Urinary bladder (tissue), 4 donors: ENCODE measurements around the gene SNAI3. TPM values are rescaled to one million over a fixed set of nuclear protein-coding genes. Genes with fewer than 3 reads are reported as not detected.
A peak's percentile ranks its signal among the peaks of the same experiment; 100 is the strongest.

Experiments
- DNase-seq: peaks from one replicate; pipeline ENCODE4 v3.0.0-alpha.2; 2015; ENCODE audit errors: extremely low spot score
- H3K27ac ChIP-seq: one replicate; pipeline ENCODE4 v1.5.1; 2013; ENCODE audit warnings: low read depth, mild to moderate bottlenecking, moderate library complexity
- H3K36me3 ChIP-seq: one replicate; pipeline ENCODE4 v1.6.1; 2013; ENCODE audit warnings: mild to moderate bottlenecking, moderate library complexity; ENCODE audit not compliant: insufficient read depth
- H3K4me1 ChIP-seq: one replicate; pipeline ENCODE4 v1.6.1; 2013; ENCODE audit warnings: mild to moderate bottlenecking, moderate library complexity; ENCODE audit not compliant: insufficient read depth
- H3K4me3 ChIP-seq: one replicate; pipeline ENCODE4 v1.5.1; 2013; ENCODE audit warnings: low read depth, low read length
- WGBS: extraction: QIAGEN DNeasy Blood & Tissue Kit; methylation state at CpG from one replicate; pipeline ENCODE4 v1.1.7; 2013; 5-methylcytosine and 5-hydroxymethylcytosine counted together
- polyA plus RNA-seq: library from polyadenylated mRNA; stranded (reverse); fragments of 200-250 nt; gene quantifications from one replicate; pipeline ENCODE4 v1.2.3, GENCODE V29; 2013
- total RNA-seq: library from RNA; depleted of rRNA; stranded (reverse); fragments of >200 nt; gene quantifications from one replicate; pipeline ENCODE4 v1.2.3, GENCODE V29; 2014
- donor health status: healthy with polysubstance abuse.
- donor health status: healthy.

SNAI3 gene
- total RNA-seq, result not detected
- polyA plus RNA-seq, result 0.82 TPM

- H3K36me3 ChIP-seq, result no peaks in the 10 kb centered on the region
- H3K4me3 ChIP-seq, result peak within 1 kb of the TSS; percentile 51
- peak within 1 kb of the TSS; percentile 44 for H3K27ac ChIP-seq
- H3K4me1 ChIP-seq, result no peaks in the 10 kb centered on the region
- no peak for DNase-seq
- WGBS, result 6% methylated on average over 65 of the region's 65 CpGs
These were observed at the start of gene SNAI3 for GRCh38 chr16:88686439-88687253. SNAI3 (minus strand) TSS chr16:88686507; CDS start chr16:88686406, 101 bp downstream.

GRCh38 chr16:88736088-88736487, 49.8 kb upstream of the SNAI3 start:
- no peak overlapping the region for H3K4me3 ChIP-seq
- no peak for DNase-seq
- no peaks in the 10 kb centered on the region for H3K36me3 ChIP-seq
- 93% methylated on average over 21 of the region's 21 CpGs for WGBS
- H3K4me1 ChIP-seq, result no peaks in the 10 kb centered on the region
- H3K27ac ChIP-seq, result no peak overlapping the region

GRCh38 chr16:88735616-88736015, 49.3 kb upstream of the SNAI3 start:
- 90% methylated on average over 10 of the region's 10 CpGs for WGBS
- H3K4me1 ChIP-seq, result no peaks in the 10 kb centered on the region
- no peaks in the 10 kb centered on the region for H3K36me3 ChIP-seq
- DNase-seq, result no peak
- H3K4me3 ChIP-seq, result no peak overlapping the region
- no peak overlapping the region for H3K27ac ChIP-seq

GRCh38 chr16:88735121-88735520, 48.8 kb upstream of the SNAI3 start:
- WGBS, result 94% methylated on average over 16 of the region's 16 CpGs
- no peak overlapping the region for H3K4me3 ChIP-seq
- H3K36me3 ChIP-seq, result no peaks in the 10 kb centered on the region
- no peak for DNase-seq
- H3K27ac ChIP-seq, result no peak overlapping the region
- H3K4me1 ChIP-seq, result no peaks in the 10 kb centered on the region

GRCh38 chr16:88734361-88734728, 48.0 kb upstream of the SNAI3 start:
- Histone ChIP-seq H3K36me3 (peaks cover 3% of the 10 kb centered on the region), H3K4me3 (no peak overlapping the region), H3K4me1 (no peaks in the 10 kb centered on the region), H3K27ac (no peak overlapping the region)
- WGBS, result 93% methylated on average over 23 of the region's 23 CpGs
- DNase-seq, result no peak

GRCh38 chr16:88733630-88734360, 47.5 kb upstream of the SNAI3 start:
- Histone ChIP-seq H3K36me3 (peaks cover 3% of the 10 kb centered on the region), H3K4me3 (no peak overlapping the region), H3K27ac (no peak overlapping the region), H3K4me1 (no peaks in the 10 kb centered on the region)
- WGBS, result 90% methylated on average over 27 of the region's 27 CpGs
- DNase-seq, result no peak

- no peak overlapping the region for H3K27ac ChIP-seq
- DNase-seq, result no peak
- 81% methylated on average over 13 of the region's 13 CpGs for WGBS
- peaks cover 3% of the 10 kb centered on the region for H3K36me3 ChIP-seq
- H3K4me3 ChIP-seq, result no peak overlapping the region
- H3K4me1 ChIP-seq, result no peaks in the 10 kb centered on the region
These were observed 46.6 kb upstream of the SNAI3 start for GRCh38 chr16:88732961-88733294.

GRCh38 chr16:88732172-88732960, 46.1 kb upstream of the SNAI3 start:
- no peak for DNase-seq
- H3K4me3 ChIP-seq, result no peak overlapping the region
- H3K36me3 ChIP-seq, result peaks cover 3% of the 10 kb centered on the region
- no peak overlapping the region for H3K27ac ChIP-seq
- WGBS, result 77% methylated on average over 30 of the region's 30 CpGs
- H3K4me1 ChIP-seq, result no peaks in the 10 kb centered on the region

- no peak overlapping the region for H3K27ac ChIP-seq
- peaks cover 6% of the 10 kb centered on the region for H3K36me3 ChIP-seq
- DNase-seq, result no peak
- no peaks in the 10 kb centered on the region for H3K4me1 ChIP-seq
- no peak overlapping the region for H3K4me3 ChIP-seq
- WGBS, result 80% methylated on average over 15 of the region's 15 CpGs
These were observed 45.4 kb upstream of the SNAI3 start for GRCh38 chr16:88731699-88732098.

- Histone ChIP-seq H3K36me3 (peaks cover 10% of the 10 kb centered on the region), H3K27ac (no peak overlapping the region), H3K4me3 (no peak overlapping the region), H3K4me1 (no peaks in the 10 kb centered on the region)
- 83% methylated on average over 34 of the region's 34 CpGs for WGBS
- no peak for DNase-seq
These were observed 44.6 kb upstream of the SNAI3 start for GRCh38 chr16:88730632-88731607.

- Histone ChIP-seq H3K27ac (no peak overlapping the region), H3K36me3 (peaks cover 12% of the 10 kb centered on the region), H3K4me3 (no peak overlapping the region), H3K4me1 (no peaks in the 10 kb centered on the region)
- no peak for DNase-seq
- 70% methylated on average over 20 of the region's 20 CpGs for WGBS
These were observed 41.6 kb upstream of the SNAI3 start for GRCh38 chr16:88727871-88728270.

- Histone ChIP-seq H3K4me1 (no peaks in the 10 kb centered on the region), H3K27ac (no peak overlapping the region), H3K36me3 (peaks cover 15% of the 10 kb centered on the region), H3K4me3 (no peak overlapping the region)
- 94% methylated on average over 28 of the region's 28 CpGs for WGBS
- no peak for DNase-seq
These were observed 40.7 kb upstream of the SNAI3 start for GRCh38 chr16:88726981-88727380.

- 81% methylated on average over 17 of the region's 17 CpGs for WGBS
- no peaks in the 10 kb centered on the region for H3K4me1 ChIP-seq
- no peak overlapping the region for H3K27ac ChIP-seq
- no peak for DNase-seq
- H3K36me3 ChIP-seq, result peaks cover 18% of the 10 kb centered on the region
- H3K4me3 ChIP-seq, result no peak overlapping the region
These were observed 40.1 kb upstream of the SNAI3 start for GRCh38 chr16:88726408-88726749.
